ENCODE measurements around the gene NISCH. TPM values are rescaled to one million over a fixed set of nuclear protein-coding genes. Genes with fewer than 3 reads are reported as not detected.

NISCH gene
- polyA plus RNA-seq, 3 donors = 9.7 to 106 (median 13.1) TPM

GRCh38 chr3:52438104-52438376 is 17.4 kb upstream of the NISCH start:
- Histone ChIP-seq H3K4me1 (ENCODE audit: control insufficient read depth in 1 of 2, insufficient read depth in 2 of 2, low read length in 2 of 2) (peaks cover 24 to 27% of the 10 kb centered on the region in 2 donors), H3K9ac (ENCODE audit: insufficient read depth, low read length, poor library complexity, severe bottlenecking) (no peak overlapping the region), H4K20me1 (ENCODE audit: insufficient read depth, low read length) (no peaks in the 10 kb centered on the region), H3K4me3 (replicated peaks in 1 of 3; ENCODE audit: low read depth in 2 of 3, low read length in 3 of 3) (no peak overlapping the region), H3K36me3 (replicated peaks in 1 of 2; ENCODE audit: control insufficient read depth in 1 of 2, insufficient read depth in 2 of 2, low read length in 2 of 2) (no peaks in the 10 kb centered on the region), H2AFZ (ENCODE audit: insufficient read depth, low read depth, low read length, poor library complexity, severe bottlenecking) (no peak overlapping the region), H3K4me2 (replicated peaks; ENCODE audit: extremely low read depth, low read length, poor library complexity, severe bottlenecking) (no peak overlapping the region), H3K79me2 (ENCODE audit: insufficient read depth, low read length) (no peaks in the 10 kb centered on the region), H3K27ac (ENCODE audit: low read depth in 1 of 2, low read length in 2 of 2) (no peak overlapping the region), H3K27me3 (ENCODE audit: control insufficient read depth in 2 of 2, insufficient read depth in 2 of 2, low read length in 2 of 2) (no peaks in the 10 kb centered on the region), H3K9me3 (replicated peaks in 1 of 2; ENCODE audit: control insufficient read depth in 1 of 2, insufficient read depth in 1 of 2, low read length in 2 of 2) (no peaks in the 10 kb centered on the region)
- 100% methylated on average over 3 of the region's 6 CpGs for WGBS (ENCODE audit: insufficient coverage)
- Mint-ChIP-seq H3K9me3 (no peaks in the 10 kb centered on the region), H3K27ac (no peak overlapping the region), H3K4me1 (peaks cover 26% of the 10 kb centered on the region), H3K36me3 (no peaks in the 10 kb centered on the region), H3K27me3 (ENCODE audit: low read depth in 3 of 3) (peaks cover 0 to 7% (median 3%) of the 10 kb centered on the region in 3 donors), H3K4me3 (no peak overlapping the region)
- DNase-seq = no peak
- no peak for TF ChIP-seq CTCF (IDR thresholded peaks at IDR 0.05)
- intact Hi-C loops (cut with micrococcal nuclease) = no loop called here

GRCh38 chr3:52438579-52439425 is 16.6 kb upstream of the NISCH start:
- WGBS (ENCODE audit: insufficient coverage) = 91% methylated on average over 3 of the region's 9 CpGs
- no peaks in the 10 kb centered on the region for H3K9me3 Mint-ChIP-seq
- peaks cover 0 to 7% (median 4%) of the 10 kb centered on the region in 3 donors for H3K27me3 Mint-ChIP-seq (ENCODE audit: low read depth in 3 of 3)
- H3K27ac Mint-ChIP-seq = no peak overlapping the region
- Histone ChIP-seq H3K36me3 (replicated peaks in 1 of 2; ENCODE audit: control insufficient read depth in 1 of 2, insufficient read depth in 2 of 2, low read length in 2 of 2) (no peaks in the 10 kb centered on the region), H3K9ac (ENCODE audit: insufficient read depth, low read length, poor library complexity, severe bottlenecking) (no peak overlapping the region), H4K20me1 (ENCODE audit: insufficient read depth, low read length) (no peaks in the 10 kb centered on the region), H3K27me3 (ENCODE audit: control insufficient read depth in 2 of 2, insufficient read depth in 2 of 2, low read length in 2 of 2) (no peaks in the 10 kb centered on the region), H3K4me2 (replicated peaks; ENCODE audit: extremely low read depth, low read length, poor library complexity, severe bottlenecking) (no peak overlapping the region), H2AFZ (ENCODE audit: insufficient read depth, low read depth, low read length, poor library complexity, severe bottlenecking) (no peak overlapping the region), H3K79me2 (ENCODE audit: insufficient read depth, low read length) (no peaks in the 10 kb centered on the region), H3K9me3 (replicated peaks in 1 of 2; ENCODE audit: control insufficient read depth in 1 of 2, insufficient read depth in 1 of 2, low read length in 2 of 2) (no peaks in the 10 kb centered on the region), H3K4me3 (replicated peaks in 1 of 3; ENCODE audit: low read depth in 2 of 3, low read length in 3 of 3) (no peak overlapping the region), H3K4me1 (ENCODE audit: control insufficient read depth in 1 of 2, insufficient read depth in 2 of 2, low read length in 2 of 2) (peaks cover 17 to 19% of the 10 kb centered on the region in 2 donors), H3K27ac (ENCODE audit: low read depth in 1 of 2, low read length in 2 of 2) (no peak overlapping the region)
- no peak for DNase-seq
- TF ChIP-seq CTCF (IDR thresholded peaks at IDR 0.05) = no peak
- peaks cover 19% of the 10 kb centered on the region for H3K4me1 Mint-ChIP-seq
- intact Hi-C loops (cut with micrococcal nuclease) = no loop called here
- H3K36me3 Mint-ChIP-seq = no peaks in the 10 kb centered on the region
- H3K4me3 Mint-ChIP-seq = no peak overlapping the region

Data from CD14-positive monocyte (primary cell).